ENCODE measurements around the gene BSX.

BSX gene

DNA sequence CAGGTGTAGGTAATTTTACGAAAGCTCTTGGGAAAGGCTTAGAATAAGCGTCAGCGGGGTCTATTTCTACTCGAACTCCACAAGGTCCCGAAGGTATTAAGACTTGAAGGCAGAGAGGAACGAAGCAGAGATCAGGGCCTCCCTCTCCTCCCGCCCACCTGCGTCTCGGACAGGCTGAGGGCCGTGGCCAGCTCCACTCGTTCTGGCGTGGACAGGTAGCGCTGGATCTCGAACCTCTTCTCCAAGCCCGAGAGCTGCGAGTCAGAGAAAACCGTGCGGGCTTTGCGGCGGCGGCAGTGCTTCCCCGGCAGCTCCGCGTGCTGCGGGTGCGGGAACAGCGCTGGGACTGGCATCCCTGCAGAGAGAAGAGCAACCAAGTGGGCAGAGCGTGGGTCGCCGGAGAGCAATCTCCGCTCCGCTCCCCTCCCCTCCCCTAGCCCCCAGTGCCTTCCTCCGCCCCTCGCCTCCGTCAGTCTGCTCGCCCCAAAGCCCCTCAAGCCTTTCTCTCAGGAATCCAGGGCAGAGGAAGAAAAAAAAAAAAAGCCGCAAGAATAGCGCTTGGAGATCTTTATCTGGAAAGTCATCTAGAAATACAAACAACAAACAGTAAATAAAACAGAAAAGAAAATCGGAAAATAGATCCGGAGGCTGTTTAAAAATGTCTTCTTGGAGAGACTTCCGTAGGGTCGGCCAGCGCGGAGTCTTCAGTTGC, 2.4 kb downstream of the BSX start:
- H3F3A ChIP-seq (ENCODE audit: control insufficient read depth, insufficient read depth), result no peaks in the 10 kb centered on the region
- H3K4me2 ChIP-seq (ENCODE audit: low read length), result no peak overlapping the region
- H3K27ac ChIP-seq (ENCODE audit: low read depth, low read length), result no peak overlapping the region
- no peaks in the 10 kb centered on the region for H3K9me3 ChIP-seq (ENCODE audit: control insufficient read depth, insufficient read depth, low read length)
- H4K20me1 ChIP-seq (ENCODE audit: control insufficient read depth, insufficient read depth, low read depth, low read length), result no peaks in the 10 kb centered on the region
- peaks cover 8% of the 10 kb centered on the region for H3K27me3 ChIP-seq (ENCODE audit: control insufficient read depth, low read length)
- no peaks in the 10 kb centered on the region for H3K4me1 ChIP-seq (ENCODE audit: control insufficient read depth, low read length)
- no peak for TF ChIP-seq CTCF (IDR thresholded peaks at IDR 0.05; ENCODE audit: low read depth, low read length, poor library complexity, severe bottlenecking)
- TF ChIP-seq EZH2phosphoT487 (IDR thresholded peaks at IDR 0.05; ENCODE audit: borderline replicate concordance, low read length), result no peak
- no peaks in the 10 kb centered on the region for H3K9me2 ChIP-seq (replicated peaks; ENCODE audit: control insufficient read depth, low read length)
- H3K36me3 ChIP-seq (ENCODE audit: control insufficient read depth, low read length), result no peaks in the 10 kb centered on the region
- no peak overlapping the region for H3K4me3 ChIP-seq (ENCODE audit: low read length)
- no peaks in the 10 kb centered on the region for H3K79me2 ChIP-seq (ENCODE audit: control insufficient read depth, low read length)

GRCh38 chr11:122978299-122978620, 3.4 kb downstream of the BSX start:
- peaks cover 7% of the 10 kb centered on the region; the same call in 1 of the 2 replicates for H3K27me3 ChIP-seq (ENCODE audit: control insufficient read depth, low read length)
- no peaks in the 10 kb centered on the region for H3K4me1 ChIP-seq (ENCODE audit: control insufficient read depth, low read length)
- no peaks in the 10 kb centered on the region for H3K9me2 ChIP-seq (replicated peaks; ENCODE audit: control insufficient read depth, low read length)
- no peak overlapping the region for H3K4me3 ChIP-seq (ENCODE audit: low read length)
- no peaks in the 10 kb centered on the region for H3K36me3 ChIP-seq (ENCODE audit: control insufficient read depth, low read length)
- no peaks in the 10 kb centered on the region for H3K9me3 ChIP-seq (ENCODE audit: control insufficient read depth, insufficient read depth, low read length)
- no peak for TF ChIP-seq CTCF (IDR thresholded peaks at IDR 0.05; ENCODE audit: low read depth, low read length, poor library complexity, severe bottlenecking)
- TF ChIP-seq EZH2phosphoT487 (IDR thresholded peaks at IDR 0.05; ENCODE audit: borderline replicate concordance, low read length), result no peak
- no peaks in the 10 kb centered on the region for H3K79me2 ChIP-seq (ENCODE audit: control insufficient read depth, low read length)
- no peak overlapping the region for H3K4me2 ChIP-seq (ENCODE audit: low read length)
- no peak overlapping the region for H3K27ac ChIP-seq (ENCODE audit: low read depth, low read length)
- H4K20me1 ChIP-seq (ENCODE audit: control insufficient read depth, insufficient read depth, low read depth, low read length), result no peaks in the 10 kb centered on the region
- H3F3A ChIP-seq (ENCODE audit: control insufficient read depth, insufficient read depth), result no peaks in the 10 kb centered on the region

GRCh38 chr11:122977470-122978298, 4.0 kb downstream of the BSX start:
- no peaks in the 10 kb centered on the region for H3K9me3 ChIP-seq (ENCODE audit: control insufficient read depth, insufficient read depth, low read length)
- H3K79me2 ChIP-seq (ENCODE audit: control insufficient read depth, low read length), result no peaks in the 10 kb centered on the region
- no peak overlapping the region for H3K4me3 ChIP-seq (ENCODE audit: low read length)
- no peak overlapping the region for H3K27ac ChIP-seq (ENCODE audit: low read depth, low read length)
- H4K20me1 ChIP-seq (ENCODE audit: control insufficient read depth, insufficient read depth, low read depth, low read length), result no peaks in the 10 kb centered on the region
- H3K9me2 ChIP-seq (replicated peaks; ENCODE audit: control insufficient read depth, low read length), result no peaks in the 10 kb centered on the region
- H3K27me3 ChIP-seq (ENCODE audit: control insufficient read depth, low read length), result peaks cover 5% of the 10 kb centered on the region; the same call in 1 of the 2 replicates
- no peaks in the 10 kb centered on the region for H3K4me1 ChIP-seq (ENCODE audit: control insufficient read depth, low read length)
- H3K36me3 ChIP-seq (ENCODE audit: control insufficient read depth, low read length), result no peaks in the 10 kb centered on the region
- H3F3A ChIP-seq (ENCODE audit: control insufficient read depth, insufficient read depth), result no peaks in the 10 kb centered on the region
- no peak overlapping the region for H3K4me2 ChIP-seq (ENCODE audit: low read length)
- TF ChIP-seq EZH2phosphoT487 (IDR thresholded peaks at IDR 0.05; ENCODE audit: borderline replicate concordance, low read length) (no peak), CTCF (IDR thresholded peaks at IDR 0.05; ENCODE audit: low read depth, low read length, poor library complexity, severe bottlenecking) (no peak)

Measured in DOHH2 (cell line).